ENCODE measurements around the gene ZSCAN22.
"Not testable (repeated sequence)": the region's sequence is repeated elsewhere in the genome, so short reads cannot be mapped to it uniquely, and the experiment has no call there.

Gene ZSCAN22

GRCh38 chr19:58352760-58353671 is 26.2 kb downstream of the ZSCAN22 start, which contains the start of gene A1BG:
Gene A1BG, minus strand, starts transcription at chr19:58353492. Its CDS starts 55 bp downstream, at chr19:58353437.
- DNase-seq: no peak

GRCh38 chr19:58353717-58354477 is 27.1 kb downstream of the ZSCAN22 start:
- DNase-seq: no peak

GRCh38 chr19:58354478-58355030 is 27.8 kb downstream of the ZSCAN22 start:
- no peak for DNase-seq

GRCh38 chr19:58355215-58355796 is 28.5 kb downstream of the ZSCAN22 start:
- DNase-seq: no peak

GRCh38 chr19:58355908-58356765 is 29.3 kb downstream of the ZSCAN22 start:
- DNase-seq: no peak

- no peak for DNase-seq
Observed at GRCh38 chr19:58356766-58357480, 30.1 kb downstream of the ZSCAN22 start.

GRCh38 chr19:58357481-58358145 is 30.8 kb downstream of the ZSCAN22 start:
- no peak for DNase-seq

- no peak for DNase-seq
Observed at GRCh38 chr19:58361900-58362271, 35.1 kb downstream of the ZSCAN22 start.

GRCh38 chr19:58362272-58362994 is 35.6 kb downstream of the ZSCAN22 start, which contains the start of gene ZNF497:
Gene ZNF497, minus strand, starts transcription at chr19:58362751. Its CDS starts 5,116 bp downstream, at chr19:58357635.
- no peak for DNase-seq

- no peak for DNase-seq
Observed at GRCh38 chr19:58364146-58364545, 37.4 kb downstream of the ZSCAN22 start.

- DNase-seq: no peak
Observed at GRCh38 chr19:58366585-58367430, 40.0 kb downstream of the ZSCAN22 start.

- DNase-seq: no peak
Observed at GRCh38 chr19:58367698-58368454, 41.1 kb downstream of the ZSCAN22 start.

- no peak for DNase-seq
Observed at GRCh38 chr19:58368561-58369360, 42.0 kb downstream of the ZSCAN22 start.

- no peak for DNase-seq
Observed at GRCh38 chr19:58372311-58373133, 45.7 kb downstream of the ZSCAN22 start.

- DNase-seq: no peak
Observed at GRCh38 chr19:58374200-58374599, 47.4 kb downstream of the ZSCAN22 start.

- DNase-seq: not testable (repeated sequence)
Observed at GRCh38 chr19:58376724-58377123, 49.9 kb downstream of the ZSCAN22 start.
